ENCODE measurements around the gene NXF1. TPM values are rescaled to one million over a fixed set of nuclear protein-coding genes. Genes with fewer than 3 reads are reported as not detected.

The NXF1 gene
- total and polyA plus RNA-seq, 2 of the 8 experiments (the other 6 are each of a cell fraction or from before 2014, with no cell fraction given) = 48.1 to 49.8 TPM

DNA sequence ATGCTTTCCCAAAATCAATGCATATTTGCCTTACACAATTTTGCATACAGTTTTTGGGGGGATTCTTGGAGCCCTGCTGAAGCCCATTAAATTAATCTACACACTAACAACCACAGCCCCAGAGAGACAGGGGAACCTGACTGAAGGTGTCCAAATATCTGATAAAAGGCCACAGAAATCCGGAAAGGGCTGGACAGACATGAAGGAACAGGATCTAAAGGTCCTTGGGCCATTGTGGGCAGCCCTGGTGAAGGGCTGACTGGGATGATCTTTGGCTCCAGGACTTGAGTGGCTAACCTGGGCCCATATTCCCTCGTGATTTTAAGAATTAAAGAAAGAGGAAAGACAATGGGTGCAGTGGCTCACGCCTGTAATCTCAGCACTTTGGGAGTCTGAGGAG lies 40.9 kb upstream of the NXF1 start:
- no peaks in the 10 kb centered on the region for H3K36me3 ChIP-seq (ENCODE audit: control insufficient read depth in 2 of 4, insufficient read depth in 4 of 4, low read length in 3 of 4)
- H3K79me1 ChIP-seq (ENCODE audit: low read depth, low read length) = no peaks in the 10 kb centered on the region
- H2BK120ac ChIP-seq (replicated peaks; ENCODE audit: low read depth, low read length) = no peak overlapping the region
- H2AK5ac ChIP-seq (ENCODE audit: low read depth, low read length) = no peak overlapping the region
- no peak for TF ChIP-seq ATF2 (IDR thresholded peaks at IDR 0.05; ENCODE audit: low read length)
- TF ChIP-seq CBX8 (IDR thresholded peaks at IDR 0.05; ENCODE audit: borderline replicate concordance, low read depth, low read length) = no peak
- no peak for TF ChIP-seq EGR1 (IDR thresholded peaks at IDR 0.05; ENCODE audit: borderline replicate concordance, low read depth, low read length)
- TF ChIP-seq BCL11A (IDR thresholded peaks at IDR 0.05; ENCODE audit: low read depth in 2 of 2, low read length in 2 of 2) = no peak
- no peak; the same call in 1 of the 2 replicates for TF ChIP-seq POLR2AphosphoS5 (IDR thresholded peaks at IDR 0.05; ENCODE audit: low read depth, low read length)
- H3K18ac ChIP-seq (ENCODE audit: extremely low read depth, low read length) = no peak overlapping the region
- no peaks in the 10 kb centered on the region for H3K79me2 ChIP-seq (ENCODE audit: control insufficient read depth in 1 of 2, insufficient read depth in 2 of 2, low read length in 2 of 2)
- POLR2A ChIA-PET (ENCODE audit: partially characterized antibody) = interaction anchor here (9.7 to 20.0 kb wide), 3 partner anchors 7 to 39 kb away, joined by 398 to 2104 read pairs (median 913); partner anchors contain the start of genes SLC3A2, STX5 and TEX54
- no peak overlapping the region for H3K23ac ChIP-seq (ENCODE audit: insufficient read length)
- no peak overlapping the region for H4K8ac ChIP-seq (ENCODE audit: extremely low read depth, insufficient read depth, low read length)
- FAIRE-seq = no peak
- no peak overlapping the region for H3K4me3 ChIP-seq (ENCODE audit: extremely low read depth in 1 of 4, insufficient read depth in 2 of 4, low read depth in 3 of 4, low read length in 4 of 4)
- no peak for DNase-seq (ENCODE audit: low read depth in 1 of 2, low spot score in 2 of 2)
- H3K27me3 ChIP-seq (replicated peaks in 1 of 4; ENCODE audit: control insufficient read depth in 3 of 4, extremely low read depth in 1 of 4, insufficient read depth in 3 of 4, low read length in 3 of 4) = no peaks in the 10 kb centered on the region
- H2BK15ac ChIP-seq (ENCODE audit: low read length) = no peak overlapping the region
- no peak overlapping the region for H2BK20ac ChIP-seq (ENCODE audit: low read length)
- H2BK5ac ChIP-seq (ENCODE audit: low read depth, low read length) = no peak overlapping the region
- H3K56ac ChIP-seq (replicated peaks; ENCODE audit: insufficient read length, low read depth, low read length) = no peak overlapping the region
- no peak overlapping the region for H2AFZ ChIP-seq (ENCODE audit: low read length)
- H3K23me2 ChIP-seq (ENCODE audit: low read depth, low read length) = peaks cover 7% of the 10 kb centered on the region; the same call in 1 of the 2 replicates
- no peak overlapping the region for H4K5ac ChIP-seq (ENCODE audit: insufficient read length, low read depth, low read length)
- no peak overlapping the region for H3K14ac ChIP-seq (ENCODE audit: insufficient read length)
- WGBS, 2 experiments (ENCODE audit: extremely low coverage in 1 of 2, insufficient coverage in 1 of 2, insufficient read length in 1 of 2, insufficient replicate concordance in 2 of 2, low coverage in 1 of 2, low lambda C conversion rate in 2 of 2, missing lambda C conversion rate in 1 of 2) = 85% methylated on average over 3 of the region's 3 CpGs; no CpG with 5 or more reads in 1 of the 2 experiments
- no peak overlapping the region for H3K27ac ChIP-seq (ENCODE audit: low read depth, low read length)
- peaks cover 0 to 1% of the 10 kb centered on the region in 2 experiments for H4K20me1 ChIP-seq (replicated peaks in 1 of 2; ENCODE audit: control insufficient read depth in 1 of 2, insufficient read depth in 2 of 2, low read length in 2 of 2)
- no peak overlapping the region for H3K4ac ChIP-seq (replicated peaks; ENCODE audit: insufficient read length, low read depth, low read length)
- H3K4me2 ChIP-seq (ENCODE audit: insufficient read depth in 1 of 2, low read depth in 2 of 2, low read length in 2 of 2) = no peak overlapping the region
- CTCF ChIA-PET (ENCODE audit: partially characterized antibody) = no interaction called here
- H4K91ac ChIP-seq (replicated peaks; ENCODE audit: insufficient read length, low read length) = no peak overlapping the region
- no peak overlapping the region for H2BK12ac ChIP-seq (ENCODE audit: low read depth, low read length)
- H3K4me1 ChIP-seq (replicated peaks in 1 of 4; ENCODE audit: control insufficient read depth in 3 of 4, insufficient read depth in 4 of 4, low read length in 3 of 4) = peaks cover 0 to 5% (median 0%) of the 10 kb centered on the region in 4 experiments; a peak in 2 of 7 replicates
- H3K9me3 ChIP-seq (ENCODE audit: insufficient read depth in 2 of 2, low read depth in 1 of 2, low read length in 1 of 2) = no peaks in the 10 kb centered on the region
- H3K9ac ChIP-seq (replicated peaks in 1 of 4; ENCODE audit: extremely low read depth in 1 of 4, low read depth in 3 of 4, low read length in 3 of 4) = no peak overlapping the region

All from H1 (cell line).